GM18868 (cell line): ENCODE data around the gene GDAP2.
A peak's percentile ranks its signal among the peaks of the same experiment; 100 is the strongest.
"Not testable (repeated sequence)": the region's sequence is repeated elsewhere in the genome, so short reads cannot be mapped to it uniquely, and the experiment has no call there.

ENCODE experiments used
- ATAC-seq: cut with Tn5 transposase; IDR thresholded peaks from one replicate; pipeline ENCODE4 v1.9.1; 2021; ENCODE audit warnings: mild to moderate bottlenecking, moderate library complexity; ENCODE audit not compliant: unreplicated experiment

GDAP2 gene

DNA sequence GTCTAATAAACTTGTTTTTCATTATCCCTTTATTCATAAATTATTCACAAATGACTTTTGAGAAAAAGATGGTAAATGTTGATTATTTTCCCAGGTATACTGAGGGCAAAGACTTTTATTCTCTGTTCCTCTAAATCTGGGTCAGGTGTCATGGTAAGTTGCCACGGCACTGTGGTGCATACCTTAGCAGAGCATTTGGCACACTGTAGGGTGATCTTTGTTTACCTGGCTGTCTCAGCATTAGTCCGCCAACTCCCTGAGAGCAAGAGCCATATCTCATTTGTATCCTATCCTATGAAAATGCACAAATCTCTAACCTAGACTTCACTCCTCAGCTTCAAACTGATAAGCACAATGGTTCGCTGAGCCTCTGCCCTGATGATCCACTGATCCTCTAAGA, 24.9 kb downstream of the GDAP2 start:
- ATAC-seq: no peak

DNA sequence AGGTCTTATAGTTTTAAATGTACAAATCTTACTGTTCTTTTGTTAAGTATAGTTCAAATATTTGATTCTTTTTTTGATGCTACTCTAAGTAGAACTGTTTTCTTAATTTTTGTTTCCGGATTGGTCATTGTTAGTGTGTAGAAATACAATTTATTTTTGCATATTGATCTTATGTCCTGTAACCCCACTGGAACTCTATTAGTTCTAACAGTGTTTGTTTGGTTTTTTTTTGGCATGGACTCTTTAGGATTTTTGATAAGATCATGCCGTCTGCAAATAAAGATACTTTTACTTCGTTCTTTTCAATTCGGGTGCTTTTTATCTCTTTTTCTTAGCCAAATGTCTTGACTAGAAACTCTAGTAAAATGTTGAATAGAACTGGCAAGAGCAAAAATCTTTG, 26.5 kb downstream of the GDAP2 start:
- ATAC-seq: no peak

DNA sequence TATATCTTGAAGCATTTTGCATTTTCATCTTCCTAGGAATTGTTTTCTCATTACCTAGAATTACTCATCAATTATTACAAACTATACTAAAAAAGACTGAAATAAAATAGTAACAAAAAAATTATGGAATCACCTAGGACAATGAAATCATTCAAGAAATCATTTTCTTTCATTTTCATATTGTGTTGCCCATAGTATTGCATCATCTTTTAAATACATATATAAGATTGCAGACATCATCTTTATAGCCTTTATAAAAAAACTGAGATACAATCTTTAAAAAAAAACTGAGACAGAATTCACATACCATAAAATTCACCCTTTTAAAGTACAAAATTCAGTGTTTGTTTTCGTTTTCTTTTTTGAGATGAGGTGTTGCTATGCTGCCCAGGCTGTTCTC, 29.6 kb downstream of the GDAP2 start:
- no peak for ATAC-seq

DNA sequence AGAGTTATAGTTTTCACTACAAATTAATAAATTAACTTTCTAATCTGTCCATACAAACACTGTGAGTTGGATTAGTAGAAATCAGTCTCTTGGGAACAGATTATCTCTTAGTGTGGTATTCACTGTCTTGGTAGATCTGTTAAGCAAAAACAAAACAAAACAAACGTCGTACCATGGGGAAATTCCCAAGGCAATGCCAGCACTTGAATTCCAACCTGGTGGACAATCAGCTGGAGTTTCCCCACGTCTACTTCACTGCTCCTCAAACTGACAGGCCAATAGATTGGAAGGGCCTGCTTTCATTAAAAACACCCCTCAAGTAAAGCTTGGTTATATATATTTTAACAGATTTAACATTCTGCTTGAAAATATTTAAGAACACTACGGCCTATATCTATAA, 31.9 kb downstream of the GDAP2 start:
- ATAC-seq: no peak

DNA sequence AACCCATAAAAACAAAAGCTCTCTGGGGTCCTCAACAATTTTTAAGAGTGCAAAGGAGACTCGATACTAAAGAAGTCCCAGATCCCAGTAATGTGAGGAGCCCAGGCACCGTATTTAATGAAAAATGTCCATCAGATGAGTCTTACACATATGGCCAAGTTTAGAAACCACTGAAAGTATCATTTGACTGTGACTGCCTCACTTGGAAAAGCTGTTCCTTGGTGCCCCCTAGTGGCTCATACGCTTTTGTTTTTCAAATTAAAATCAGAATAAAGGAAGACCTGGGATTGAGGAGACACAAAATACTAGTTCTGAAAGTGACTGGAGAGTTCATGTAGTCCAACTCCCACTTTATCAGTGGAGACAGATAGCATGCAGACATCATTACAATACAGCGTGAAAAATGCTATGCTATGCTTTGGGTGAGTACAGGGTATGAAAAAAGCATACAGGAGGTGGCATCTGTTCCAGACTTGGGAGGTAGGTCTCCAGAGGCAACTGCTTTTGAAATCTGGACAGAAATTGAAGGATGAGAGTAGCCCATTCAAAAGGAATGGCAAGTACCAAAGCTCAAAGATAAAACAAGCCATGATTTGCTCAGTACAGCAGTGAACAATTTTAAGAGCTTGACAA, 33.8 kb downstream of the GDAP2 start:
- peak; percentile 99 for ATAC-seq

DNA sequence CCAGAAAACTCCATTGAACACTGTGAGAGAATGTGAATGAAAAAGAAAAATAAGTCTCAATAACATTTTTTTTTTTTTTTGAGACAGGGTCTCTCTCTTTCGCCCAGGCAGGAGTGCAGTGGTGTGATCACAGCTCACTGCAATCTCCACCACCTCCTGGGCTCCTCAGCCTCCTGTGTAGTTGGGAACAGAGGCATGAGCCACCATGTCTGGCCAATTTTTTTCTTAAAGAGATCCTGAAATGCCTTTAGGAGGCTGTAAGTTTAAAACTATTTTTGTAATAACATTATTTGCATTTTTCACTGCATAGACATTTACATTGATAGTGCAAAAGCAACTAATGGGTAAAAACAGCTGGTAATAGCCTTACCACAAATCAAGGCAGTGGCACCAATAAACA, 35.3 kb downstream of the GDAP2 start:
- no peak for ATAC-seq

DNA sequence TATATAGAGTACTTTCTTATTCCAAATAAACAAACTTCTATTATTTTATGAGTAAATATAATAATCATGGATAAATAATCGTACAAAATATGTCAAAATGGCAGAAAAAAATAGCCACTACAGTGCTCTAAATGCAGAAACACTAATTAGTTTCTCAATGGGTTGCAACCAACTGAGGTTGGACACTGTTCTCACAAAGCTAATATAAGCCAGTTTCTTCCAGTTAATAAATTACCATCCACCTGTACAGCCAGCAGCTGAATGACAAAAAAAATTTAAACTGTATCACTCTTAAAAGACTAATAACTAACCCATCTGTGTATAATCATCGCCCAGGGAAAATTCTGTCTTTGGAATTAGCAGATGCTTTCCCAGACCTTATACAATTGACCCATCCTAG, 36.9 kb downstream of the GDAP2 start:
- ATAC-seq: no peak

DNA sequence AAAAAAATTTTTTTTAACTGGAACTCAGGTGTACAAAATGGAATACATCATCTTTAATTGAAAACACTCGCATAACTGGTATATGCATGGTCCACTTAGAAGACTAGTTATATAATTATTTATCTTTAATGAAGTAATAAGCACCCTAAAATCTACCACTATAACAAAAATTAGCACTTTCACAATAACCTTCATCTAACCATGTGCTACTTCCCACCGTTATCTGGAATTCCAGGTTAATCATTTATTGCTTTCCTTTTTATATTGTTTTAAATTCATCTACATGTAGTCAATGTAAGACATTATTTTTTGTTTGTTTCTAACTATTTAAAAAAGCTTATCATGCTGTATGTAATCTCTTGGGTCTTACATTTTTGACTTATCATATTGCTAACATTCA, 39.0 kb downstream of the GDAP2 start:
- ATAC-seq: no peak

DNA sequence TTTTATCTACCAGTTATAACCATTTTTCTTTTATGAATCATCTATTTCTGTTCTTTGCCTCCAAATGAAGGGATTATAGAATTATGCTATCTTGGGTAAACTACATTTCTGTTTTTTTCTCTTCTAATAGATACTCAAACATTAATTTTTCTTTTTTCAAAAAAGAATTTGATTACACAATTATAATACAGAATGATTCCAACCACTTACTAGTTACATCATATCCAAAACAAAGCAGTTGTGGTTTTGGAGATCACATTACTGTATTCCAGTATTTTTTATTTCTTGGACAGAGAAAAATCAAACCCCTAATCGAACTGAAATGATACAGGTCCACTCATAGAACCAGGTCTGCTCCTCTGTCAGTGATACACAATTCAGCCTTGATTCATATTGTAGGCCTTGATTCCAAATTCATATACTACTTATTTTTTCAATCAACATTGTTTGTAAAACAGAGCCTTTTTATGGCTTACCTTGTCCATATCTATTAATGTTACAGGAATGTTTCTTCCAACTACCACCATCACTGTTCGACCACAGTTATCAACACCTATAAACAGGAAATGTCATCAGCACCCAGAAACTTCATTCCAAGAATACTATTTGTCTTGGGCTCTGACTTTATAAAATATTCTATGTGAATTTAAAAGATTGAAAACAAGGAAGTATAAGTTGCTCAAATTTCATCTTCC, 43.2 kb downstream of the GDAP2 start:
- no peak for ATAC-seq

DNA sequence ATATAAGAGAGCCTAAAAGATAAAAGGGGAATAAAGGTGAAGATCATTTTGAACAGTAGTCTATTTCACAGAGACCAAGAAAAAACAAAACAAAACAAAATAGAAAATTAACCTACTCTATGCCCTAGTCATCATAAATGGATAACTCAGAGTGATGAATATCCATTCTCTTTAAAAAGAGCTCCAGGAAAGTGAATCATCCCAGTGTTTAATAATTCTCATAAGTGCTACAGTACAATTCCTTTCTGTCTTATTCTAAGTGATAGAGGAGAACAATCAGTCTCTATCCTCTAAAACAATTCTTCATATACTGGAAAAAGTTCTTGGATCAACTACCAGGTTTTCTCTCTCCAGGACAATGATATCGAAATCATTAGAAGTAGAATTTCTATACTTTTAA, 45.8 kb downstream of the GDAP2 start:
- no peak for ATAC-seq

DNA sequence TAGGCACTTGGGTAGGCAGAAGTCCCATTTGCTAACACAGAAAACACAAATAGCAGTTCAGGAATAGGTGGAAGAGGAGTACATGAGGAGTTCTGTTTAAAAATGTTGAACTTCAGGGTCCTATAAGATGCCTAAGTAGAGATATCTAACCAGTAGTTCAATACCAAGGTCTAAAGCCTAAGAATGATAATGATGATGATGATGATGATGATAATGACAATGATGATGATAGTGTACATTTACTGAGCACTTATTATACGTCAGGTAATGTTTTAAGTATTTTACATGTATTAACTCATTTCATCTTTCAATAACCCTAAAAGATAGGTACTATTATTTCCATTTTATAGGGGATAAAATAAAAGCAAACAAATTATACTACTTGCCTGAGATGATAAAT, 50.1 kb downstream of the GDAP2 start:
- no peak for ATAC-seq

DNA sequence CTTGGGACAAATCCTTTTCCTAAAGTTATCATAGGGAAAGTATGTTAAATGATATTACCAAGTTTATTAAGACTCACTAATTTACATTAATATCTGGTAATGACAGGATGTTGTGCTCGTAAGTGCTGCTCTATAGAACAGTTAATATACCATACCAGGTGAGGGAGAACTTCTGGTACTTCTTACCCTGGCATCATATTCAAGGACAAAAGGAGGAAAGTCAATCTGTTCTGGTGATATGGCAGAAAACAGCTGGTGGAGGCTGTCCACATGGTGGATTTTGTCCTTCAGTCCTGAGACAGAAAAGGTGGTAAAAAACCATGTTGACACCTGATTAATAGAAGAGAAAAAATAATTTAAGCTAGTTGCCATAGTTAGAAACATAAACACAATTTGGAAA, 51.6 kb downstream of the GDAP2 start:
- no peak for ATAC-seq

DNA sequence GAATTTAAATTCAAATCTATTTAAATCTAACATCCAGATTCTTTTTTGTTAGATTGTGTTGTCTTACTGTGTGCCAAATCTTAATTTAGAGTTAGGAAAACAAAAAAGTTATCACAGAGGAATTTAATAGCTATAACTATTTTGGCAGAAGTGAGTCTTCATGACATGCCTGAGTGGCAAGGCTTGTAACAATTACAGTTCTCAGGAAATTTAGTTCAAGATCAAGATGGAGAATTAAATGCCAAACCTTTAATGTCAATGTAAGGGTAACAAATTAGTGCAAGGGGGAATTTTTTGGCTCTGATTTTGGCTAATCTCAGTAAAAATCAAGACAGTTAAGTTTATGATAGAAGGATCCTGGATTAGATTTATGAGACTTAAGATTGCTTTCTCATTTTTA, 58.4 kb downstream of the GDAP2 start:
- no peak for ATAC-seq

DNA sequence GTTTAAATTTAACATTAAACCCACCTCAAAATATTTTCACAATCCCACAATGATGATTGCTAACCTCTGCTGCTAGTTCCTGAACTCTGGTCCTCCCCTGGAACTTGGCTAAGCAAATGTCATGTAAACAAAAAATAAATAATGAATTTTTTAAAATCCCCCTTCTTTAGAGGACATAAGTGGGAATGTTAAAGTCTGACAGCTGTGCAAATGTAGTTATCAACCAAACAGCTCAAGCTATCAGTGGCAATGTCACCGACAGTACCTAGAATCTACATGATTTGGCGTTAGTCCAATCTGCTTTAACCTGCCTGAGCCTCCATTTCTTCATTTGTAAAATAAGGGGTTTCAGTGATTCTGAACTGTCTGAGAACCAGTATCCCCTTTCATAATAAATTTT, 67.7 kb downstream of the GDAP2 start:
- ATAC-seq: no peak

DNA sequence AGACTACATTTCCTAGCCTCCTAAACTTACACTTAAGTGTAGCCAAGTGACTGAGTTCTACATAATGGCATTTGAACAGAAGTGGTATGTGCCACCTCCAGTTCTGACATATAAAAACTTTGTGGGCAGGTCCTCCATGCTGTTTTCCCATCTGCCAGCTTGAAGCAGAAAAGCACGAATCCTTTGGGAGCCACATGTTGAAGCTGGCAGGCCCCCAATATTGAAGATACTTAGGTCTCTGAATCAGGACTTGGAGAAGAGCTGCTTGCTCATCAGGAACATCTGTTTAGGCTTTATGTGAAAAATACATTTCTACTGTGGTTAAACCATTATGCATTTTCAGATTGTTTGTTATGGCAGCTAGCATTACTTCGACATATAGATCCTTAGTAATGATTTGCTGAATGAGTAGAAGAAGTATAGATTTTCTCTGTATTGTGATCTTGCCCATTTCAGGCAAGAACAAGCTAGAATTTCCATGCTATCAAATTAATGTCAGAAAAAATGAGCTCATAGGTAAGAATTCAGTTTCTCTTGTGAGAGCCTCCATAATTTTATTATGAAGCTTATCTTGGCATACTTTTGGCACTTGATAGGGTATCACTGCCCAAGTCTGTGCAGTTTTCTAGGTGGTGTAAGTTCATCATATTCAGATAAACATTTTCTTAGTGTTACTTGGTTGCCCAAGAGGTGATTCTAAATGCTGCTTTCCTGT, 68.4 kb downstream of the GDAP2 start:
- ATAC-seq: no peak

DNA sequence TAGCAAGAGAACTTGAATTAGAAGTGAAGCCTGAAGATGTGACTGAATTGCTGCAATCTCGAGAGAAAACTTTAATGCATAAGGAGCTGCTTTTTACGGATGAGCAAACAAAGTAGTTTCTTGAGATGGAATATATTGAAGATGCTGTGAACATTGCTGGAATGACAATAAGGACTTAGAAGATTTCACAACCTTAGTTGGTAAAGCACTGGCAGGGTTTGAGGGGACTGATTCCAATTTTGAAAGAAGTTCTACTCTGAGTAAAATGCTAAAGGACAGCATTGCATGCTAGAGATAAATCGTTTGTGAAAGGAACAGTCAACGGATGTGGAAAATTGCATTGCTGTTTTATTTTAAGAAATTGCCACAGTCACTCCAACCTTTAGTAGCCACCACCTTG, 69.5 kb downstream of the GDAP2 start:
- no peak for ATAC-seq

DNA sequence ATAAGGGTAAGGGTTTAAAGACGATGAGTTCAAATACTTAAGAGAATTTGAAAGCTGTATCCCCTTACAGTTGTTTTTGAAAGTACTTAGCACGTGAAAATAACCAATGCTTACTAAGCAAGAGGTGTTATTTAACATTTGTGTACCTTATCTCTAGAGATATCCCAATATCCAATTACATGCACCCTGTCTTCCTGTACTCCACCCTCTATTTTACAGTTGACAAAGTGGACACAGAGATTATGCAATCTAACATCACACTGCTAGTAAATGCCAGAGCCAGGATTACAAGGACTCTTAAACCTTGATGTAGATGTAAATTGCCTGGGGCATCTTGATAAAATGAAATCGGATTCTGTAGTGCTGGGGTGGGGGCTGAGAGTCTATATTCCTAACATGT, 72.0 kb downstream of the GDAP2 start:
- ATAC-seq: no peak

DNA sequence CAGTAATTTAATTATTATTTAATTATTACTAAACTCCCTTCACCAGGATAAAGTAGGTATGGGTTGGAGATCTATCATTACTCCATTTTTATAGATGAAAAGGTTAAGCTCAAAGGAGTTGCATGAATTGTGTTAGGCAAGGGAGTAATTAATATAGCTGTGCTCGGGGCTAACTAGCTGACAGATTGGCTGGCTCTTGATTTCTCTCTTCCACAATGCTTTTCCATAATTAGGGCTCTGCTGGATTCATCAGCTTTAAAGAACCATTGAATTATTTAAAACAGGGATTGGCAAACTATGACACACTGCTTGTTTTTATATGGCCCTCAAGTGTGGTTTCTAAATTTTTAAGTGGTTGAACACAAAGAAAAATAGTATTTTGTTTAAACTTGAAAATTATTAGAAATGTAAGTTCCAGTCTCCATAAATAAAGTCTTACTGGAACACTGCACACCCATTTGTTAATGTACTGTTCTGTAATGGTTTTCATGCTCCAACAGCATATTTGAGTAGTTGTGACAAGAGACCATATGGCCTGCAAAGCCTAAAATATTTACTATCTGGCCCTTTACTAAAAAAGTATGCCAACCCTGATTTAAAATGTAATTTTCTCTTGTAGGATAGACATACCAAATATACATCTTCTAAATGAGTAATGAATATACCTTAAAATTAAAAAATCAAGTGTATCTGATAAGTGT, 76.4 kb downstream of the GDAP2 start:
- ATAC-seq: no peak

DNA sequence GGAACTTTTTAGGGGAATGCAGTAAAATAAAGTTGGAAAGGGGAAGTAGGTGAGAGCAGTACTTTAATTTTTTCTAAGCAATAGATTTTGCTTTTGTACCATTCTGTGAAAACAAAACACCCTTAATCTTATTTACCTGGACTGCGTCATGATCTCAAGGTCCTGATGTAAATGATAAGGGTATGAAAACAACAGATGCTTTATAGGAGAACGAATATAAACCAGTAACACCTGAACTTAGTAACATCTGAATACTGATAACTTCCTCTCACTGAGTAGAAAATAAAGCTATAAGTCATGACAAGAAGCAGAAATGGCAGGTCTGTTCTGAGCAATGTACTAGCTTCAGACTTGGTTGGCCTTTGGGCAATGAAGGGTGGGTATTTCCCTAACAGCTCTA, 77.7 kb downstream of the GDAP2 start:
- no peak for ATAC-seq

DNA sequence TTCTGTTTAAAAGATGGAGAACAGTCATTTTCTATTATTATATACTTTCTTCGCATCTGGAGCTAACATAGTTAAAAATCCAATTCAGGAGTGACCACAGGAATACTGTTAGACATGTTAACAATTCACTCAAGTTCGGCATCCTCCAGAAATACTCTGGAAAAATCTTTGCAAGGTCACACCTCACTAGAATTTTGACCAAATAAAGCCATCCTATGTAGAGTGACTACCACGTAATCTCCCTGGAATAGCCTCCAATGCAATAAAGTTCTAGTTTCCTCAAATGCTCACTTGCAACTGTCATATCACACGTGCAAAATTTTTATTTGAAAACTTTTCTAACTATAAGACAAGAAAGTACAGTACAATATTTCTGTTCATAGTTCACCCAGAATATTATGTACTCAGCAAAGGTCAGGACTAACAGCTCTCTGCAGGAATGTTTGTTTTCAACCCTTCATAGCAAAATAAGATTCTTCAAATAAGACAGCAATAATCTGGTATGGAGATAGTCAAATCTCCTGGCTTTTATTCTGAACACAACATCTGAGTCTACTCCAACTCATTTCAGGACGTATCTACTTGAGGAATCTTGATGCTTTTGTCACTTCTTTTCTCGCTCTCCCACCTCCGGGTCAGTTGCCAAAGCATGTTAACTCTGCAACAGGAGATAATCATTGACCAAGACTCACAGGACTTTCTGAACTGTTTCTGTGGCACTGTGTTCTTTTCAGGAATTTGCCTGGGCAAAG, 82.6 kb downstream of the GDAP2 start:
- ATAC-seq: no peak

DNA sequence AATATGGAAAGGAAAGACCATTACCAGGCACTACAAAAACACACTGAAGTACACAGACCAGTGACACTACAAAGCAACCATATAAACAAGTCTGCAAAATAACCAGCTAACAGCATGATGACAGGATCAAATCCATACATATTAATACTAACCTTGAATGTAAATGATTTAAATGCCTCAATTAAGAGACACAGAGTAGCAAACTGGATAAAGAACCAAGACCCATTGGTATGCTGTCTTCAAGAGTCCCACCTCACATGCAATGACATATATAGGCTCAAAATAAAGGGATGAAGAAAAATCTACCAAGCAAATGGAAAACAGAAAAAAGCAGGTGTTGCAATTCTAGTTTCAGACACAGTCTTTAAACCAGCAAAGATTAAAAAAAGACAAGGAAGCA, 84.9 kb downstream of the GDAP2 start:
- ATAC-seq: not testable (repeated sequence)
